Measurements from ENCODE around the gene CSH2.
A peak's percentile ranks its signal among the peaks of the same experiment; 100 is the strongest.
"Not testable (repeated sequence)": the region's sequence is repeated elsewhere in the genome, so short reads cannot be mapped to it uniquely, and the experiment has no call there.

The CSH2 gene

GRCh38 chr17:63873577-63873976, at the start of gene CSH2:
CSH2 (minus strand) TSS chr17:63873677; CDS start chr17:63873614, 63 bp downstream.
- in situ Hi-C loops (cut with MboI; ENCODE audit: low pct_unique_long_range_greater_than_20kb, low sequenced_read_pairs, unreplicated experiment): not testable (repeated sequence)

DNA sequence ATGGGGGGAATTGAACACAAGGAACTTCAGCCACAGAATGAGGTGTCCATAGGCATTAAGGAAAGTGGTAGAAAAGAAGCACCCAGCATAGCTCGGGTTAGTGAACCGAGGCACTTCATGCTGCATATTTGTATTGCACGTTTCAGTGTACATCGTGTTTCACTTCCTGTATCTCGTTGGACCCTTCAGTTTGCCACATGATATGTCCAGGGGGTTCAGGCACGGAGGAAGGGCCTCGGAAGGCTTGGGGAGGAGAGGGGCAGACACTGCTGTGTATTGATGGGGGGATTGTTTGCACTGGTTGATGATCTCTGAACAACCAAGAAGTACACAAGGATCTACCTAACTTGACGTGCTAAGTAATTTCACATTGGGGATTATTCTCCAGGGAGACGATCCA, 48.9 kb upstream of the CSH2 start:
- in situ Hi-C loops (cut with MboI; ENCODE audit: low pct_unique_long_range_greater_than_20kb, low sequenced_read_pairs, unreplicated experiment): loop anchor here (25.0 kb wide), 1 partner anchor 365 kb away; no protein-coding TSS in a partner anchor
- DNase-seq (ENCODE audit: low spot score): not testable (repeated sequence)

More at GRCh38 chr17:63873577-63873976, at the start of gene CSH2:
- DNase-seq (ENCODE audit: low spot score): not testable (repeated sequence)

- DNase-seq (ENCODE audit: low spot score): not testable (repeated sequence)
- in situ Hi-C loops (cut with MboI; ENCODE audit: low pct_unique_long_range_greater_than_20kb, low sequenced_read_pairs, unreplicated experiment): loop anchor here (25.0 kb wide), 1 partner anchor 367 kb away; no protein-coding TSS in a partner anchor
These were observed 47.3 kb upstream of the CSH2 start for GRCh38 chr17:63920779-63921178.

DNA sequence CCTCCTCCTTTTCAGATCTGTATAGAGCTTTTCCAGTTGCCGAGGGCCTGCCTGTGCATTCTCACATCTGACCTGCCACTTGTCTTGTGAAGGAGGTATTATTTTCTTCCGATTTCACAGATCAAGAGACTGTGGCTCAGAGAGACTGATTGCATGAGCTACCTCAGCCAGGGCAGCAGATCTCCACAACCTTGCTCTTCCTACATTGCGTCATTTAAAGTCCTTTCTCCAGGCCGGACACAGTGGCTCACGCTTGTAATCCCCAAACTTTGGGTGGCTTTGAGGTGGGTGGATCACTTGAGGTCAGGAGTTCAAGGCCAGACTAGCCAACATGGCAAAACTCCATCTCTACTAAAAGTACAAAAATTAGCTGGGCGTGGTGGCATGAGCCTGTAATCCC, 46.6 kb upstream of the CSH2 start:
- not testable (repeated sequence) for DNase-seq (ENCODE audit: low spot score)
- in situ Hi-C loops (cut with MboI; ENCODE audit: low pct_unique_long_range_greater_than_20kb, low sequenced_read_pairs, unreplicated experiment): loop anchor here (25.0 kb wide), 1 partner anchor 367 kb away; no protein-coding TSS in a partner anchor

DNA sequence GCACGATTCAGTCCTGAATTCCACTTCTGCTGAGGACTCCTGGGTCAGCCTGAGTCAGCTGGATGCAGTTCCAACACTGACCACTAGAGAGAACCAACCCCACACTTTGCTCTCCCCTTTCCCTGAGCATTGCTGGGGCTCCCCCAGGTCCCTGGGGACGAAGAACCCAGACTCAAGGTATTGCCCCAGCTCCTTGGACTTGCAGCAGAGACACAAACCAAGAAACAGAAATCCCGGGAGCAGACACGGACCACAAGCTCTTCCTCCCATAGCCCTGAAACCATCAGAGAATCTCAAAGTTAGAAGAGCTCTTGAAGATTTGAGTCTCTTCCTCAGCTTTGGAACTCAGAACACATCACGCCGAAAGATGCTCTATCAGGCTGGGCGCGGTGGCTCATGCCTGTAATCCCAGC, 45.8 kb upstream of the CSH2 start:
- in situ Hi-C loops (cut with MboI; ENCODE audit: low pct_unique_long_range_greater_than_20kb, low sequenced_read_pairs, unreplicated experiment): loop anchor here (10.0 to 25.0 kb wide), 3 partner anchors 95 to 368 kb away; partner anchors contain the start of gene ERN1
- TF ChIP-seq CTCF (IDR thresholded peaks at IDR 0.05; ENCODE audit: extremely low read depth, insufficient read depth, missing control alignments): peak; percentile 96
- peak; percentile 81 for DNase-seq (ENCODE audit: low spot score)

DNA sequence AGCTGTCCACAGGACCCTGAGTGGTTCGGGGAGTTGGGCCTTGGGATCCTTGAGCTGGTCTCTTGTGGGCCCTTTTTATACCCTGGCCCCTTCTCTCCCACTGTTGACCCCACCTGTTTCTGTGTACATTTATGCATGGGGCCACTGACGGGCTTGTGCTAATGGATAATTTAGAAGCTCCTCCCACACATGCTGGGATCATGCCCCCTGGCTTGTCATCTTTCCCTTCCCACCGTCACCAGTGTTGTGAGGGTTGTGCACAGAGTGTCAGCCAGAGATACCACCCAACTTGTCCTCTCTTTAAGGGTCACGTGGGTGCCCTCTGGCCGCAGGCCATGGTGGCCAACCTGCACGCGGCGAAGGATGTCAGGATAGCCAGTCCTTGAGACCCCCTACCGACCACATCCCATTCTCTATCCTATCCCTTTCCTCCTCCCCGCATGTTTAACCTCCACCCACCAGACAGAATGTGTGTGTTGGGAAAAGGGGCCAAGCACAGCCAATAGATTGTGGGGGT, 45.4 kb upstream of the CSH2 start, which contains the start of gene GH1:
Gene GH1, minus strand, starts transcription at position 51 of the 517 bp plus-strand sequence. CDS start 63 bp downstream, outside the sequence.
- in situ Hi-C loops (cut with MboI; ENCODE audit: low pct_unique_long_range_greater_than_20kb, low sequenced_read_pairs, unreplicated experiment): loop anchor here (10.0 to 25.0 kb wide), 3 partner anchors 96 to 368 kb away; partner anchors contain the start of gene ERN1
- not testable (repeated sequence) for DNase-seq (ENCODE audit: low spot score)

DNA sequence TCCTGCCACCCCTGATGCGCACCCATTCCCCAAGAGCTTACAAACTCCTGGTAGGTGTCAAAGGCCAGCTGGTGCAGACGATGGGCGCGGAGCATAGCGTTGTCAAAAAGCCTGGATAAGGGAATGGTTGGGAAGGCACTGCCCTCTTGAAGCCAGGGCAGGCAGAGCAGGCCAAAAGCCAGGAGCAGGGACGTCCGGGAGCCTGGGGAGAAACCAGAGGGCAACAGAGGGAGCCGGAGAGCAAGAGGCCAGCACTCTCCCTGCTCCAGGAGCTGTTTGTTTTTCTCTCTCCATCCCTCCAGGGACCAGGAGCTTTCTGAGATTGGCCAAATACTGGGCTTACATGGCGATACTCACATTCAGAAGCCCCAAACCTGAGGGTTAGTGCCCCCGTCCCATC, 44.8 kb upstream of the CSH2 start:
- DNase-seq (ENCODE audit: low spot score): no peak

GRCh38 chr17:63917646-63918045, 44.2 kb upstream of the CSH2 start:
- no peak for TF ChIP-seq CTCF (IDR thresholded peaks at IDR 0.05; ENCODE audit: extremely low read depth, insufficient read depth, missing control alignments)
- in situ Hi-C loops (cut with MboI; ENCODE audit: low pct_unique_long_range_greater_than_20kb, low sequenced_read_pairs, unreplicated experiment): loop anchor here (10.0 to 25.0 kb wide), 3 partner anchors 97 to 370 kb away; partner anchors contain the start of gene ERN1
- no peak for DNase-seq (ENCODE audit: low spot score)

More for the DNA sequence above, 44.8 kb upstream of the CSH2 start:
- in situ Hi-C loops (cut with MboI; ENCODE audit: low pct_unique_long_range_greater_than_20kb, low sequenced_read_pairs, unreplicated experiment): loop anchor here (10.0 to 25.0 kb wide), 3 partner anchors 96 to 369 kb away; partner anchors contain the start of gene ERN1
- no peak for TF ChIP-seq CTCF (IDR thresholded peaks at IDR 0.05; ENCODE audit: extremely low read depth, insufficient read depth, missing control alignments)

GRCh38 chr17:63917206-63917605, 43.7 kb upstream of the CSH2 start:
- in situ Hi-C loops (cut with MboI; ENCODE audit: low pct_unique_long_range_greater_than_20kb, low sequenced_read_pairs, unreplicated experiment): loop anchor here (10.0 to 25.0 kb wide), 3 partner anchors 98 to 370 kb away; partner anchors contain the start of gene ERN1
- DNase-seq (ENCODE audit: low spot score): not testable (repeated sequence)
